OCI-LY1 (cell line): Measurements from ENCODE around the gene DDX1.

Source experiments
- EZH2 ChIP-seq: fragments of 200-600 bp; sonication (generic), shearing (Covaris generic); IDR thresholded peaks from 2 replicates; pipeline ENCODE4 v1.8.0; 2017; ENCODE audit warnings: borderline replicate concordance, mixed run types, mild to moderate bottlenecking, antibody characterized with exemption, low read length, moderate library complexity, mixed read lengths
- TF ChIP-seq, protein P1 (sequence below): fragments of 200-600 bp; sonication (generic), shearing (Covaris generic); IDR thresholded peaks from 2 replicates; pipeline ENCODE4 v1.5.1; 2017; ENCODE audit warnings: mild to moderate bottlenecking, antibody characterized with exemption, low read length, moderate library complexity, mixed read lengths

DNA sequence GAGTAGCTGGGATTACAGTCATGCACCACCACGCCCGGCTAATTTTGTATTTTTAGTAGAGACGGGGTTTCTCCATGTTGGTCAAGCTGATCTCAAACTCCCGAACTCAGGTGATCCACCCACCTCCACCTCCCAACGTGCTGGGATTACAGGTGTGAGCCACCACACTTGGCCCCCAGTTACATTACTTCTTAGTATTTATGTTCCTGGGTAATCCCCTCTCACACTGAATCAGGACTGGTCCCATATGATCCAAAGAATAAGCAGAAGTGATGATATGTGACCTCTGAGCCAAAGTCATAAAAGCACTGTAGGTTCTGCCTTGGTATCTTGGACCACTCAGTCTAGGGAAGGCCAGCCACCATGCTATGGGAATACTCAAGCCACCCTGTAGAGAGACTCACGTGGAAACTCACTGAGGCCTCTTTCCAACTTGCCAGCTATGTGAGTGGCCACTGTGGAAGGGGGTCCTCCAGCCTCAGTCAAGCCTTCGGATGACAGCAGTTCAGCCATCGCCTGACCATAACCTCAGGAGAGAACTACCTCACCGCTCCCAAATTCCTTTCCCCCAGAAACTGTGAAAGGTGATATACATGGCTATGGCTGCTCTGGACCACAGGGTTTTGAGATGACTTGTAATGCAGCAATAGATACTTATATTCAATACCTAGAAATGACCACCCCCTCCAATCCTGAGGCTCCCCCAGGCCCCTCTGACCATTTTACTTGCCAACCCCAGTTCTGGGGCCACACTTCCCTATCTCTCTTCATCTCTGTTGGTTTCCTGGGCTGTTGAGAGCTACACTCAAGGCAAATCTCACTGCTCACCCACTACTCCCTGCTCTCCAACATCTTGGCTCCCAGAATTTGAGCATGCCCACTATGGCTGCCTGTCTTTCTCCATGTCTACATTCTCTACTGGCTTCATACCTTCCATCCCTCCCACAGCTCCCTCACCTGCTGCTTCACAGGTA, 80.5 kb downstream of the DDX1 start:
- TF ChIP-seq, protein P1, sequence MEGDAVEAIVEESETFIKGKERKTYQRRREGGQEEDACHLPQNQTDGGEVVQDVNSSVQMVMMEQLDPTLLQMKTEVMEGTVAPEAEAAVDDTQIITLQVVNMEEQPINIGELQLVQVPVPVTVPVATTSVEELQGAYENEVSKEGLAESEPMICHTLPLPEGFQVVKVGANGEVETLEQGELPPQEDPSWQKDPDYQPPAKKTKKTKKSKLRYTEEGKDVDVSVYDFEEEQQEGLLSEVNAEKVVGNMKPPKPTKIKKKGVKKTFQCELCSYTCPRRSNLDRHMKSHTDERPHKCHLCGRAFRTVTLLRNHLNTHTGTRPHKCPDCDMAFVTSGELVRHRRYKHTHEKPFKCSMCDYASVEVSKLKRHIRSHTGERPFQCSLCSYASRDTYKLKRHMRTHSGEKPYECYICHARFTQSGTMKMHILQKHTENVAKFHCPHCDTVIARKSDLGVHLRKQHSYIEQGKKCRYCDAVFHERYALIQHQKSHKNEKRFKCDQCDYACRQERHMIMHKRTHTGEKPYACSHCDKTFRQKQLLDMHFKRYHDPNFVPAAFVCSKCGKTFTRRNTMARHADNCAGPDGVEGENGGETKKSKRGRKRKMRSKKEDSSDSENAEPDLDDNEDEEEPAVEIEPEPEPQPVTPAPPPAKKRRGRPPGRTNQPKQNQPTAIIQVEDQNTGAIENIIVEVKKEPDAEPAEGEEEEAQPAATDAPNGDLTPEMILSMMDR, result no peak
- TF ChIP-seq EZH2, result no peak
